ENCODE data around the gene CMIP.

GRCh38 chr16:81520151-81520470, 75.5 kb downstream of the CMIP start:
- TF ChIP-seq EZH2 (IDR thresholded peaks at IDR 0.05; ENCODE audit: borderline replicate concordance, low read length), result no peak
- no peak for TF ChIP-seq CTCF (conservative IDR thresholded peaks at IDR 0.05 in 1 of 2, IDR thresholded peaks at IDR 0.05 in 1 of 2; ENCODE audit: extremely low read depth in 1 of 2, insufficient read depth in 1 of 2, low read depth in 1 of 2, low read length in 2 of 2)
